Gastrocnemius medialis (tissue), 4 donors: ENCODE results near the gene NELL2. TPM values are rescaled to one million over a fixed set of nuclear protein-coding genes. Genes with fewer than 3 reads are reported as not detected.

ENCODE experiments used
- ATAC-seq, 2 donors: fragments of 150-250 bp; one replicate each; pipeline ENCODE4 v1.9.1; 2016
- DNase-seq, 2 donors: peaks; one replicate each; pipeline ENCODE4 v3.0.0-alpha.2; 2019
- H3K27ac ChIP-seq, 4 donors: fragments of 200-600 bp; sonication (generic); 1 replicate in 1 of 4; 2 replicates in 3 of 4; pipeline ENCODE4 v1.5.1; 2016 to 2018; ENCODE audit warnings: mild to moderate bottlenecking in 2 of 4, moderate library complexity in 1 of 4
- H3K27me3 ChIP-seq, 3 donors: fragments of 200-600 bp; sonication (generic) in 2 of 3; 1 replicate in 1 of 3; 2 replicates in 2 of 3; pipeline versions ENCODE4 v1.5.1 to v1.6.0; 2016 to 2019; ENCODE audit warnings: mild to moderate bottlenecking in 1 of 3, moderate library complexity in 1 of 3
- H3K36me3 ChIP-seq, 2 donors: fragments of 200-600 bp; sonication (generic) in 1 of 2; one replicate each; pipeline ENCODE4 v1.5.1; 2017 to 2018
- H3K4me1 ChIP-seq, 2 donors: fragments of 200-600 bp; sonication (generic) in 1 of 2; one replicate each; pipeline ENCODE4 v1.5.1; 2016 to 2017; ENCODE audit warnings: mild to moderate bottlenecking in 2 of 2
- H3K4me3 ChIP-seq, 4 donors: fragments of 200-600 bp; sonication (generic) in 3 of 4; 1 replicate in 1 of 4; 2 replicates in 3 of 4; pipeline ENCODE4 v1.5.1; 2016 to 2019; ENCODE audit warnings: mild to moderate bottlenecking in 2 of 4
- H3K9me3 ChIP-seq, 3 donors: fragments of 200-600 bp; sonication (generic) in 2 of 3; 1 replicate in 1 of 3; 2 replicates in 2 of 3; pipeline ENCODE4 v1.5.1; 2016 to 2019
- CTCF ChIP-seq, 5 experiments: fragments of 450-650 bp in 3 of 5; fragments of 200-600 bp in 2 of 5; sonication (generic) in 2 of 5; IDR thresholded peaks in 4 of 5; conservative IDR thresholded peaks in 1 of 5; 1 replicate in 4 of 5; 2 replicates in 1 of 5; pipeline ENCODE4 v1.5.1; 2016 to 2019; ENCODE audit warnings: antibody characterized with exemption in 5 of 5, mild to moderate bottlenecking in 3 of 5, moderate library complexity in 3 of 5
- POLR2A ChIP-seq, 2 donors: fragments of 450-650 bp; IDR thresholded peaks; one replicate each; pipeline ENCODE4 v1.6.1; 2017; ENCODE audit warnings: antibody characterized with exemption in 2 of 2, mild to moderate bottlenecking in 2 of 2, moderate library complexity in 2 of 2
- in situ Hi-C, 4 donors: fragments of 200-750 bp; cut with MboI; loops; one replicate each; pipeline versions ENCODE4 v1.15.0 to v1.8.0; 2017; ENCODE audit warnings: low sequenced_read_pairs in 4 of 4
- intact Hi-C: fragments of 100-400 bp; cut with DNase I; formaldehyde crosslinking; loops from one replicate; pipeline ENCODE4 v1.15.1; 2023; ENCODE audit warnings: low total_unique reads
- total RNA-seq, 4 donors: library from RNA; depleted of rRNA; stranded (reverse); fragments of >200 nt; gene quantifications; one replicate each; pipeline versions ENCODE4 v1.1.0 to v1.2.3, GENCODE V29; 2016

NELL2 gene
- total RNA-seq, 4 donors from 2014 or later: 0.58 to 0.82 TPM; not detected in 2

- ATAC-seq: no peak
- Histone ChIP-seq H3K36me3 (no peaks in the 10 kb centered on the region), H3K27me3 (no peaks in the 10 kb centered on the region), H3K4me1 (no peaks in the 10 kb centered on the region), H3K27ac (no peak overlapping the region), H3K4me3 (no peak overlapping the region), H3K9me3 (no peaks in the 10 kb centered on the region)
- TF ChIP-seq CTCF (IDR thresholded peaks at IDR 0.05 in 4 of 5, conservative IDR thresholded peaks at IDR 0.05 in 1 of 5): no peak
- TF ChIP-seq POLR2A (IDR thresholded peaks at IDR 0.05): no peak
- in situ Hi-C loops: no loop called here
- no peak for DNase-seq
- intact Hi-C loops: no loop called here
These were observed 238.2 kb downstream of the NELL2 start for GRCh38 chr12:44637875-44638274.

GRCh38 chr12:44628180-44628579 is 247.9 kb downstream of the NELL2 start:
- Histone ChIP-seq H3K4me3 (no peak overlapping the region), H3K9me3 (no peaks in the 10 kb centered on the region), H3K4me1 (no peaks in the 10 kb centered on the region), H3K36me3 (no peaks in the 10 kb centered on the region), H3K27ac (no peak overlapping the region), H3K27me3 (no peaks in the 10 kb centered on the region)
- intact Hi-C loops: no loop called here
- in situ Hi-C loops: no loop called here
- ATAC-seq: no peak
- TF ChIP-seq POLR2A (IDR thresholded peaks at IDR 0.05): no peak
- TF ChIP-seq CTCF (IDR thresholded peaks at IDR 0.05 in 4 of 5, conservative IDR thresholded peaks at IDR 0.05 in 1 of 5): no peak
- no peak for DNase-seq

GRCh38 chr12:44627387-44628166 is 248.5 kb downstream of the NELL2 start:
- H3K4me1 ChIP-seq: no peaks in the 10 kb centered on the region
- TF ChIP-seq CTCF (IDR thresholded peaks at IDR 0.05 in 4 of 5, conservative IDR thresholded peaks at IDR 0.05 in 1 of 5) (no peak), POLR2A (IDR thresholded peaks at IDR 0.05) (no peak)
- H3K9me3 ChIP-seq: no peaks in the 10 kb centered on the region
- H3K4me3 ChIP-seq: no peak overlapping the region
- no peaks in the 10 kb centered on the region for H3K27me3 ChIP-seq
- in situ Hi-C loops: no loop called here
- intact Hi-C loops: no loop called here
- no peak for DNase-seq
- no peak for ATAC-seq
- no peaks in the 10 kb centered on the region for H3K36me3 ChIP-seq
- H3K27ac ChIP-seq: no peak overlapping the region

GRCh38 chr12:44626883-44627282 is 249.2 kb downstream of the NELL2 start:
- H3K27me3 ChIP-seq: no peaks in the 10 kb centered on the region
- TF ChIP-seq CTCF (IDR thresholded peaks at IDR 0.05 in 4 of 5, conservative IDR thresholded peaks at IDR 0.05 in 1 of 5) (no peak), POLR2A (IDR thresholded peaks at IDR 0.05) (no peak)
- no peaks in the 10 kb centered on the region for H3K9me3 ChIP-seq
- in situ Hi-C loops (no loop called here), intact Hi-C loops (no loop called here)
- ATAC-seq (no peak), DNase-seq (no peak)
- H3K4me1 ChIP-seq: no peaks in the 10 kb centered on the region
- H3K27ac ChIP-seq: no peak overlapping the region
- no peak overlapping the region for H3K4me3 ChIP-seq
- H3K36me3 ChIP-seq: no peaks in the 10 kb centered on the region
